Duodenal mucosa (tissue), 2 donors: ENCODE results near the gene MGAT5B.

Source experiments
- H3K27ac ChIP-seq: one replicate; pipeline ENCODE4 v1.7.0; 2013; ENCODE audit warnings: low read depth, low read length
- H3K27me3 ChIP-seq, 2 donors: one replicate each; pipeline ENCODE4 v1.7.0; 2013; ENCODE audit warnings: low read length in 2 of 2, control low read depth in 1 of 2; ENCODE audit not compliant: insufficient read depth in 2 of 2, control insufficient read depth in 1 of 2
- H3K36me3 ChIP-seq, 2 donors: one replicate each; pipeline ENCODE4 v1.7.0; 2013; ENCODE audit warnings: low read length in 2 of 2, control low read depth in 1 of 2; ENCODE audit not compliant: insufficient read depth in 2 of 2, control insufficient read depth in 1 of 2
- H3K4me1 ChIP-seq, 2 donors: one replicate each; pipeline ENCODE4 v1.7.0; 2013; ENCODE audit warnings: low read length in 2 of 2, control low read depth in 1 of 2; ENCODE audit not compliant: insufficient read depth in 2 of 2, control insufficient read depth in 1 of 2
- H3K4me3 ChIP-seq, 2 donors: one replicate each; pipeline ENCODE4 v1.7.0; 2013; ENCODE audit warnings: low read length in 2 of 2, low read depth in 1 of 2
- H3K9ac ChIP-seq, 2 donors: one replicate each; pipeline ENCODE4 v1.7.0; 2013; ENCODE audit warnings: low read length in 2 of 2, low read depth in 1 of 2
- H3K9me3 ChIP-seq, 2 donors: one replicate each; pipeline ENCODE4 v1.7.0; 2013; ENCODE audit warnings: low read length in 2 of 2, control low read depth in 1 of 2; ENCODE audit not compliant: control insufficient read depth in 1 of 2

MGAT5B gene

GRCh38 chr17:76996741-76997694 is 128.8 kb downstream of the MGAT5B start:
- H3K9ac ChIP-seq = no peak overlapping the region
- H3K4me1 ChIP-seq = no peaks in the 10 kb centered on the region
- H3K27ac ChIP-seq = no peak overlapping the region
- H3K36me3 ChIP-seq = no peaks in the 10 kb centered on the region
- no peaks in the 10 kb centered on the region for H3K9me3 ChIP-seq
- peaks cover 0 to 2% of the 10 kb centered on the region in 2 donors for H3K27me3 ChIP-seq
- H3K4me3 ChIP-seq = no peak overlapping the region

- Histone ChIP-seq H3K9me3 (no peaks in the 10 kb centered on the region), H3K4me3 (peak overlapping the region in 1 of 2 donors; percentile 22), H3K9ac (no peak overlapping the region), H3K27me3 (peaks cover 0 to 2% of the 10 kb centered on the region in 2 donors), H3K27ac (no peak overlapping the region), H3K36me3 (no peaks in the 10 kb centered on the region), H3K4me1 (no peaks in the 10 kb centered on the region)
Measured at GRCh38 chr17:76997981-76998531, 129.9 kb downstream of the MGAT5B start.

- H3K4me3 ChIP-seq = no peak overlapping the region
- peaks cover 0 to 2% of the 10 kb centered on the region in 2 donors for H3K27me3 ChIP-seq
- no peak overlapping the region for H3K27ac ChIP-seq
Measured at GRCh38 chr17:76998839-76999238, 130.6 kb downstream of the MGAT5B start.

More at GRCh38 chr17:76998839-76999238, 130.6 kb downstream of the MGAT5B start:
- Histone ChIP-seq H3K4me1 (no peaks in the 10 kb centered on the region), H3K36me3 (no peaks in the 10 kb centered on the region), H3K9ac (no peak overlapping the region), H3K9me3 (no peaks in the 10 kb centered on the region)
